Lung microvascular endothelial cell (primary cell): Measurements from ENCODE around the gene ERG. TPM values are rescaled to one million over a fixed set of nuclear protein-coding genes. Genes with fewer than 3 reads are reported as not detected.

Experiments used
- DNase-seq, 2 donors: peaks; one replicate each; pipeline versions ENCODE4 v3.0.0 to v3.0.0-alpha.2; 2010; ENCODE audit warnings: low read depth in 2 of 2
- total RNA-seq: library from RNA; depleted of rRNA; stranded (reverse); fragments of >200 nt; gene quantifications from 2 replicates; pipeline ENCODE4 v1.2.1, GENCODE V29; 2014

The ERG gene
- total RNA-seq, 1 donor from 2014 or later, result 50.8 TPM

DNA sequence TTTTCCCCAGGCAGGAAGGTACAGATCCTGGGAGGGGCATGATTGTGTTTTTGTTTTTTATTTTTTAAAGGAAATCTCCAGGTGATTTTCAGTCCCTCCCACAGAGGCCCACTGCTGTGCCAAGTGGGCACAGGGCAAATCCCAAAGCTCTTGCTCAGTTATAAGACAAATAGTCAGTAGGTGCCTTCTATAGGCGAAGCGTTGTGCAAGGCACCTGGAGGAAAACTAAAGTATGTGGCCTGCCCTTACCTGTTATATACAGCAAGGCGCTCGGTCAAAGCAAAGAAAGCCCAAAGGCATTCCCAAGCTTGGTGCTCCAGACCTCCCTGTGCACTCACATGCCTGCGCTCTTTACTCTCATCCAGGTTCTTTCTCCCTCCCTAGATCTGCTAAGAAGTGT, 160.5 kb downstream of the ERG start:
- no peak for DNase-seq

GRCh38 chr21:38334866-38335265, 163.4 kb downstream of the ERG start:
- no peak for DNase-seq

DNA sequence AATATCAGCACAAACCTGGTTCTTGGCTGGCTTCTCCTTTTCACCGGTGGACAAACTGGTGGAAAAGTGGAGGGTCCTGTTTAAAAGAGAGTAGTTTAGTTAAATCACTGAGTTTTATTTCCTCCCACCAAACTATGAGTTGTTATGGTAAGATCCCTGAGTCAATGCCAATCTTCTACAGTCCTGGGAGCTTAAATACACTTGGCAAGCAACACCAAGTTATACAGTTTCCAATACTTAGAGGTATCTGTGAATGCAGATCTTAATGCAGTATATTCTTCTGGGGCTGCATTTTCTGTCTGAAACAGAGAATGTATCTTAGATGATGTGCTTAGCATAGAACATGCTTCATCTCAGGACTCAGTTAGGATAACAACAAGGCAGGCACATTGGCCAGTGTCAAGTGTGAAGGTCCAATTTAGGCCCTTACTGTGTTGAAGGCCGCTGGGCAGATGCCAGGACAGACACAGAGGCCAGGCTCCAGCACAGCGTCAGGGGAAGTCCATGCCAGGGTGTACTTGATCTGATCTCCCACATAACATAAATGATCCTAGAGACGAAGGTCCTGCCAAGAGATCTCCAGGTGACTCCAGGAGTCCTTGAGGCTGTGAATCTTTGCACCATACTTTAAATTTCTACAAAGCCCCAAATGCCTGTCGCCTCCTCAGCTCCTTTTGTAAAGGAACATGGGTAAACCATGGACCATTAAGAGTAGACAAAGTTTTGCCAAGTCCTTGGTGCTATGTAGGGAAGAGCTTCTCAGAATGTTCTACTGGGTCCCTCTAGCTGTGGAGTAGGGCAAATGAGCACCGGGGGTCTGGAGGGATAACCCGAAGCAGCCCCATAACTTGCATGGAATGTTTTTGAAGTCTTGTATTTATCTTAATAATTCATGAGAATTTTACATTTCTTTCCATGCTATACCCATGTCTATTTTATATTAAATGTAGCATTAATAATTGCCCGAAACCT, 164.7 kb downstream of the ERG start:
- DNase-seq, result peak; percentile 17 to 45

- DNase-seq, result no peak
These were observed 167.6 kb downstream of the ERG start for GRCh38 chr21:38330666-38331065.

Other genes with a start within 250 kb of the ERG start
- gene KCNJ15, start 241.5 kb downstream of the ERG start, total RNA-seq, result 0.22 and 0.99 TPM in 2 replicates